Subcutaneous adipose tissue (tissue), 4 donors: Measurements from ENCODE around the gene MRPL23. TPM values are rescaled to one million over a fixed set of nuclear protein-coding genes. Genes with fewer than 3 reads are reported as not detected.

Experiments
- CTCF ChIP-seq: fragments of 450-650 bp; IDR thresholded peaks from one replicate; pipeline ENCODE4 v1.5.1; 2016; ENCODE audit warnings: low read depth, mild to moderate bottlenecking, control low read depth, antibody characterized with exemption, moderate library complexity
- total RNA-seq, 4 donors: library from RNA; depleted of rRNA; stranded (reverse); fragments of >200 nt; gene quantifications; one replicate each; pipeline ENCODE4 v1.1.0, GENCODE V29; 2016

MRPL23 gene
- total RNA-seq, 4 donors from 2014 or later: 113 to 142 (median 116) TPM

- TF ChIP-seq CTCF: no peak
Observed at GRCh38 chr11:1958367-1958766, 11.2 kb downstream of the MRPL23 start.

GRCh38 chr11:1959786-1960185 lies 12.7 kb downstream of the MRPL23 start:
- TF ChIP-seq CTCF: no peak

GRCh38 chr11:1963864-1964263 lies 16.7 kb downstream of the MRPL23 start:
- TF ChIP-seq CTCF: no peak

GRCh38 chr11:1964348-1964747 lies 17.2 kb downstream of the MRPL23 start:
- TF ChIP-seq CTCF: no peak

GRCh38 chr11:1964955-1965354 lies 17.8 kb downstream of the MRPL23 start:
- no peak for TF ChIP-seq CTCF

- TF ChIP-seq CTCF: no peak
Observed at GRCh38 chr11:1966531-1966930, 19.4 kb downstream of the MRPL23 start.

GRCh38 chr11:1967641-1968225 lies 20.6 kb downstream of the MRPL23 start:
- TF ChIP-seq CTCF: no peak
